ENCODE results near the gene ARHGAP24. TPM values are rescaled to one million over a fixed set of nuclear protein-coding genes. Genes with fewer than 3 reads are reported as not detected.

ARHGAP24 gene
- polyA plus RNA-seq, 3 donors: 12.5 to 32.0 (median 18.8) TPM

- no CpG with 5 or more reads among the region's 1 CpG for WGBS (ENCODE audit: insufficient coverage)
- H3K79me2 ChIP-seq (ENCODE audit: insufficient read depth, low read length): no peaks in the 10 kb centered on the region
- no peak overlapping the region for H3K4me2 ChIP-seq (replicated peaks; ENCODE audit: extremely low read depth, low read length, poor library complexity, severe bottlenecking)
- H3K27ac ChIP-seq (ENCODE audit: low read depth in 1 of 2, low read length in 2 of 2): no peak overlapping the region
- no peak overlapping the region for H2AFZ ChIP-seq (ENCODE audit: insufficient read depth, low read depth, low read length, poor library complexity, severe bottlenecking)
- peaks cover 6 to 9% of the 10 kb centered on the region in 2 donors for H3K4me1 ChIP-seq (ENCODE audit: control insufficient read depth in 1 of 2, insufficient read depth in 2 of 2, low read length in 2 of 2)
- no peaks in the 10 kb centered on the region for H3K27me3 ChIP-seq (ENCODE audit: control insufficient read depth in 2 of 2, insufficient read depth in 2 of 2, low read length in 2 of 2)
- no peak for DNase-seq
- peaks cover 5% of the 10 kb centered on the region for H4K20me1 ChIP-seq (ENCODE audit: insufficient read depth, low read length)
- H3K4me3 ChIP-seq (replicated peaks in 1 of 3; ENCODE audit: low read depth in 2 of 3, low read length in 3 of 3): no peak overlapping the region
- no peak for TF ChIP-seq CTCF (IDR thresholded peaks at IDR 0.05)
- Mint-ChIP-seq H3K36me3 (peaks cover 0 to 2% of the 10 kb centered on the region in 2 donors), H3K9me3 (peaks cover 0 to 2% (median 0%) of the 10 kb centered on the region in 7 donors), H3K27me3 (ENCODE audit: low read depth in 3 of 3) (no peaks in the 10 kb centered on the region), H3K4me3 (no peak overlapping the region), H3K27ac (no peak overlapping the region), H3K4me1 (peaks cover 10% of the 10 kb centered on the region)
- no peaks in the 10 kb centered on the region for H3K9me3 ChIP-seq (replicated peaks in 1 of 2; ENCODE audit: control insufficient read depth in 1 of 2, insufficient read depth in 1 of 2, low read length in 2 of 2)
- no peaks in the 10 kb centered on the region for H3K36me3 ChIP-seq (replicated peaks in 1 of 2; ENCODE audit: control insufficient read depth in 1 of 2, insufficient read depth in 2 of 2, low read length in 2 of 2)
- no peak overlapping the region for H3K9ac ChIP-seq (ENCODE audit: insufficient read depth, low read length, poor library complexity, severe bottlenecking)
- intact Hi-C loops (cut with micrococcal nuclease): no loop called here
Measured at GRCh38 chr4:85774000-85774399, 299.1 kb downstream of the ARHGAP24 start.

- Histone ChIP-seq H3K9me3 (replicated peaks in 1 of 2; ENCODE audit: control insufficient read depth in 1 of 2, insufficient read depth in 1 of 2, low read length in 2 of 2) (no peaks in the 10 kb centered on the region), H3K36me3 (replicated peaks in 1 of 2; ENCODE audit: control insufficient read depth in 1 of 2, insufficient read depth in 2 of 2, low read length in 2 of 2) (no peaks in the 10 kb centered on the region), H3K79me2 (ENCODE audit: insufficient read depth, low read length) (no peaks in the 10 kb centered on the region), H3K4me1 (ENCODE audit: control insufficient read depth in 1 of 2, insufficient read depth in 2 of 2, low read length in 2 of 2) (peaks cover 6 to 9% of the 10 kb centered on the region in 2 donors), H3K4me2 (replicated peaks; ENCODE audit: extremely low read depth, low read length, poor library complexity, severe bottlenecking) (no peak overlapping the region), H2AFZ (ENCODE audit: insufficient read depth, low read depth, low read length, poor library complexity, severe bottlenecking) (no peak overlapping the region), H3K9ac (ENCODE audit: insufficient read depth, low read length, poor library complexity, severe bottlenecking) (no peak overlapping the region), H4K20me1 (ENCODE audit: insufficient read depth, low read length) (peaks cover 3% of the 10 kb centered on the region), H3K27me3 (ENCODE audit: control insufficient read depth in 2 of 2, insufficient read depth in 2 of 2, low read length in 2 of 2) (no peaks in the 10 kb centered on the region), H3K4me3 (replicated peaks in 1 of 3; ENCODE audit: low read depth in 2 of 3, low read length in 3 of 3) (no peak overlapping the region), H3K27ac (ENCODE audit: low read depth in 1 of 2, low read length in 2 of 2) (no peak overlapping the region)
- no peak for DNase-seq
- Mint-ChIP-seq H3K9me3 (peaks cover 0 to 2% (median 0%) of the 10 kb centered on the region in 7 donors), H3K27me3 (ENCODE audit: low read depth in 3 of 3) (no peaks in the 10 kb centered on the region), H3K4me3 (no peak overlapping the region), H3K36me3 (peaks cover 0 to 4% of the 10 kb centered on the region in 2 donors), H3K4me1 (peaks cover 10% of the 10 kb centered on the region), H3K27ac (no peak overlapping the region)
- WGBS (ENCODE audit: insufficient coverage): no CpG with 5 or more reads among the region's 3 CpGs
- intact Hi-C loops (cut with micrococcal nuclease): no loop called here
- TF ChIP-seq CTCF (IDR thresholded peaks at IDR 0.05): no peak
Measured at GRCh38 chr4:85774489-85774888, 299.5 kb downstream of the ARHGAP24 start.

All from CD14-positive monocyte (primary cell).